OCI-LY3 (cell line): Measurements from ENCODE around the gene EFEMP2.

ENCODE experiments used
- CTCF ChIP-seq: fragments of 200-600, 300-600 bp; sonication (generic); IDR thresholded peaks from 2 replicates; pipeline ENCODE4 v1.5.1; 2014; ENCODE audit warnings: antibody characterized with exemption, low read length, low read depth
- EZH2phosphoT487 ChIP-seq: fragments of 200-600 bp; shearing (Covaris generic); IDR thresholded peaks from 2 replicates; pipeline ENCODE4 v1.6.1; 2018; ENCODE audit warnings: antibody characterized with exemption, mixed run types, low read depth

DNA sequence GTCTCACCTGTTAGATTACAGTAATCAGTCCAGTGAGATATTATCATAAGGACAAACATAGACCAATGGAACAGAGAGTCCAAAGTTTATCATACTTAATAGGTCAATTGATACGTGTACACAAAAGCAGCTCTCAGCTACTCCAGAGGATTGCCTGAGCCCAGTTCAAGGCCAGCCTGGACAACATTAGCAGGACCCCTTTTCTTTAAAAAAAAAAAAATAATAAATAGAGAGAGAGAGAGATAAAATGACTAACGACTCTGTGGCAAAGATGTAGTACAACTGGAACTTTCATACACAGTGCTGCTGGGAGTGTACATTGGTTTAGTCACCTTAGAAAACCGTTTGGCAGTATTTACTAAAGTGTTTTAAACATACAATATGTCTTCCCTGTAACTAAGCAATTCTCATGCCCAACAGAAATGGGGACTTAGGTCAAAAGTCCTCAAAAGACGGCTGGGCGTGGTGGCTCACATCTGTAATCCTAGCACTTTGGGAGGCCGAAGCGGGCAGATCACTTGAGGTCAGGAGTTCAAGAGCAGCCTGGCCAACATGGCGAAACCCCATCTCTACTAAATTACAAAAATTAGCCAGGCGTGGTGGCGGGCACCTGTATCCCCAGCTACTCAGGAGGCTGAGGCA lies 28.2 kb downstream of the EFEMP2 start:
- TF ChIP-seq CTCF: no peak
- no peak for TF ChIP-seq EZH2phosphoT487
